RWPE1 (cell line): ENCODE results near the gene RPP25.
A peak's percentile ranks its signal among the peaks of the same experiment; 100 is the strongest.
"Not testable (repeated sequence)": the region's sequence is repeated elsewhere in the genome, so short reads cannot be mapped to it uniquely, and the experiment has no call there.

Experiments used
- CTCF ChIA-PET: fragments of 350-600 bp; sonication (Branson Sonifier 250); formaldehyde crosslinking; extraction: SDS; loops from one replicate; lab custom pipeline; 2021; lab: Yijun Ruan, JAX
- POLR2A ChIA-PET: fragments of 400-600 bp; formaldehyde crosslinking; extraction: SDS; loops from one replicate; lab custom pipeline; 2020; ENCODE audit warnings: antibody characterized with exemption; ENCODE audit not compliant: low non-redundant PET; lab: Yijun Ruan, JAX
- DNase-seq: peaks from one replicate; pipeline ENCODE4 v3.0.0; 2012; ENCODE audit warnings: low spot score
- H3K27ac ChIP-seq: fragments of 450-650 bp; 2 replicates; pipeline ENCODE4 v1.5.1; 2017
- CTCF ChIP-seq: fragments of 450-650 bp; conservative IDR thresholded peaks from 2 replicates; pipeline ENCODE4 v1.5.1; 2017; ENCODE audit warnings: low read depth, mild to moderate bottlenecking

The RPP25 gene

GRCh38 chr15:74950078-74950908, 6.3 kb downstream of the RPP25 start:
- peak; percentile 100 for TF ChIP-seq CTCF
- H3K27ac ChIP-seq: peak overlapping the region; percentile 63
- peak; percentile 78 for DNase-seq
- CTCF ChIA-PET: interaction anchor here (0.5 to 3.1 kb wide), 27 partner anchors 10 to 348 kb away, joined by 3 to 38 read pairs (median 4); partner anchors contain the start of genes COX5A and SCAMP5
- POLR2A ChIA-PET: interaction anchor here (0.5 kb wide), 1 partner anchor 80 kb away, joined by 5 read pairs; no protein-coding TSS in a partner anchor

GRCh38 chr15:74937590-74938371, 18.8 kb downstream of the RPP25 start, which contains the start of gene COX5A:
Gene COX5A, minus strand, starts transcription at chr15:74938073. Its CDS starts 59 bp downstream, at chr15:74938014.
- no peak for TF ChIP-seq CTCF
- ChIA-PET POLR2A (interaction anchor here (0.6 to 0.9 kb wide), 2 partner anchors 19 to 34 kb away, joined by 4 to 5 read pairs; partner anchors contain the start of gene RPP25), CTCF (interaction anchor here (1.5 kb wide), 1 partner anchor 13 kb away, joined by 4 read pairs; no protein-coding TSS in a partner anchor)
- H3K27ac ChIP-seq: peak within 1 kb of the TSS; percentile 93
- peak; percentile 91 for DNase-seq

GRCh38 chr15:74937272-74937589, 19.3 kb downstream of the RPP25 start:
- H3K27ac ChIP-seq: peak overlapping the region; percentile 93
- ChIA-PET POLR2A (interaction anchor here (0.9 kb wide), 1 partner anchor 20 kb away, joined by 4 read pairs; the partner anchor contains the start of gene RPP25), CTCF (interaction anchor here (1.5 kb wide), 1 partner anchor 13 kb away, joined by 4 read pairs; no protein-coding TSS in a partner anchor)
- no peak for TF ChIP-seq CTCF
- no peak for DNase-seq

GRCh38 chr15:74935193-74935592, 21.4 kb downstream of the RPP25 start:
- DNase-seq, CTCF ChIA-PET: not testable (repeated sequence)
- POLR2A ChIA-PET: interaction anchor here (1.1 kb wide), 1 partner anchor 19 kb away, joined by 3 read pairs; no protein-coding TSS in a partner anchor

GRCh38 chr15:74933573-74933972, 23.0 kb downstream of the RPP25 start:
- POLR2A ChIA-PET: no interaction called here
- CTCF ChIA-PET: no interaction called here
- TF ChIP-seq CTCF: no peak
- no peak overlapping the region for H3K27ac ChIP-seq
- DNase-seq: no peak

More at GRCh38 chr15:74935193-74935592, 21.4 kb downstream of the RPP25 start:
- peak overlapping the region; percentile 47 for H3K27ac ChIP-seq

GRCh38 chr15:74928771-74929198, 27.8 kb downstream of the RPP25 start:
- no peak for TF ChIP-seq CTCF
- no peak overlapping the region for H3K27ac ChIP-seq
- no peak for DNase-seq
- POLR2A ChIA-PET: no interaction called here
- CTCF ChIA-PET: no interaction called here
